DND-41 (cell line): ENCODE results near the gene RHBDD1.

Experiments
- ATAC-seq: fragments of 200-7000 bp; cut with Tn5 transposase; 3 replicates; pipeline ENCODE4 v1.9.1; 2021; ENCODE audit warnings: low read depth; ENCODE audit not compliant: insufficient read depth
- DNase-seq: peaks from one replicate; pipeline ENCODE4 v3.0.0-alpha.2; 2020
- H2AFZ ChIP-seq: 2 replicates; pipeline ENCODE4 v1.6.0; 2012; ENCODE audit warnings: low read depth, low read length
- H3K27ac ChIP-seq: 2 replicates; pipeline ENCODE4 v1.5.1; 2012; ENCODE audit warnings: low read length, inconsistent platforms
- H3K27me3 ChIP-seq: fragments of 200-600 bp; sonication (generic); 2 replicates; pipeline ENCODE4 v1.6.0; 2012; ENCODE audit warnings: low read length, mild to moderate bottlenecking, inconsistent platforms; ENCODE audit not compliant: insufficient read depth, poor library complexity
- H3K36me3 ChIP-seq: 2 replicates; pipeline ENCODE4 v1.5.1; 2012; ENCODE audit warnings: low read length, inconsistent platforms; ENCODE audit not compliant: insufficient read depth
- H3K4me1 ChIP-seq: 2 replicates; pipeline ENCODE4 v1.5.1; 2012; ENCODE audit warnings: mild to moderate bottlenecking, low read length; ENCODE audit not compliant: insufficient read depth
- H3K4me2 ChIP-seq: 2 replicates; pipeline ENCODE4 v1.6.0; 2012; ENCODE audit warnings: mild to moderate bottlenecking, moderate library complexity, low read length, inconsistent platforms; ENCODE audit not compliant: insufficient read depth
- H3K4me3 ChIP-seq, 2 experiments: fragments of 200-600 bp in 1 of 2; shearing (Covaris generic) in 1 of 2; 2 replicates each; pipeline ENCODE4 v1.5.1; 2012 to 2016; ENCODE audit warnings: inconsistent platforms in 2 of 2, low read length in 2 of 2, mild to moderate bottlenecking in 2 of 2, low read depth in 1 of 2, moderate library complexity in 1 of 2
- H3K79me2 ChIP-seq: 2 replicates; pipeline ENCODE4 v1.6.0; 2012; ENCODE audit warnings: low read length, inconsistent platforms; ENCODE audit not compliant: insufficient read depth
- H3K9ac ChIP-seq: 2 replicates; pipeline ENCODE4 v1.6.0; 2012; ENCODE audit warnings: low read depth, mild to moderate bottlenecking, inconsistent platforms, low read length, moderate library complexity
- H3K9me3 ChIP-seq: 2 replicates; pipeline ENCODE4 v1.5.1; 2012; ENCODE audit warnings: low read length, moderate library complexity, mild to moderate bottlenecking, inconsistent platforms; ENCODE audit not compliant: insufficient read depth, severe bottlenecking
- H4K20me1 ChIP-seq: 2 replicates; pipeline ENCODE4 v1.6.0; 2012; ENCODE audit warnings: low read length; ENCODE audit not compliant: insufficient read depth
- EZH2 ChIP-seq: IDR thresholded peaks from 3 replicates; pipeline ENCODE4 v1.6.1; 2012; ENCODE audit warnings: borderline replicate concordance, low read depth, mild to moderate bottlenecking, moderate library complexity, low read length, inconsistent platforms; ENCODE audit not compliant: severe bottlenecking
- TF ChIP-seq, protein P1 (sequence below): IDR thresholded peaks from 2 replicates; pipeline ENCODE4 v1.5.1; 2012; ENCODE audit warnings: borderline replicate concordance, low read length, moderate library complexity, mild to moderate bottlenecking; ENCODE audit not compliant: poor library complexity, severe bottlenecking; ENCODE audit errors: extremely low read depth

Gene RHBDD1

DNA sequence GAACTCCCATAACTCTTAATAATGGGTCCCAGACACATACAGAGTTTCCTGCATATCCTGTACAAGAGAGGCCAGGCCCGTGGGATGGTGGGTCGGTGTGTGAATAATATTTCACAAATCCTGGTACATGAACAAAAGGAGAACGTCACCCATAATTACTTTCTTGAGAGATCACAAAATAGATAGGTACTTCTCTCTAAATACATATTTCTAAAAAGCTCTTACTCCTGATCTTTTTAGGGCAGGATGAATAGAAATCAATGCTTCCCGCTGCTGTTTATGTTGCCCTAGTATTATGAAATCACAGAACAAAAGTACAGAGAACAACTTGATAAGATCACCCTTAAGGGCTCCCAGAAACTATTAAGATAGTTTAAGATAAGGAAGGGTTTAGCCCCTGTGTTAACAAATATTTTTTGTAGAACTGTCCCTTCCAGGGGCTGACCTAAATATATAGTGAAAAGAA is 41.6 kb upstream of the RHBDD1 start:
- Histone ChIP-seq H3K27me3 (no peaks in the 10 kb centered on the region), H3K79me2 (peaks cover 21% of the 10 kb centered on the region), H3K27ac (no peak overlapping the region), H3K9me3 (no peaks in the 10 kb centered on the region), H3K4me3 (peak overlapping the region in 1 of 2 experiments; percentile 43; a peak in 1 of 4 replicates), H3K9ac (peak overlapping the region; percentile 28), H3K4me2 (peak overlapping the region; percentile 57), H4K20me1 (0 out of 2 replicates have a peak, but pooled peaks cover 9% of the 10 kb centered on the region), H3K4me1 (peaks cover 64% of the 10 kb centered on the region), H2AFZ (no peak overlapping the region), H3K36me3 (peaks cover 13% of the 10 kb centered on the region; the same call in 1 of the 2 replicates)
- ATAC-seq: no peak
- DNase-seq: no peak
- TF ChIP-seq, protein P1, sequence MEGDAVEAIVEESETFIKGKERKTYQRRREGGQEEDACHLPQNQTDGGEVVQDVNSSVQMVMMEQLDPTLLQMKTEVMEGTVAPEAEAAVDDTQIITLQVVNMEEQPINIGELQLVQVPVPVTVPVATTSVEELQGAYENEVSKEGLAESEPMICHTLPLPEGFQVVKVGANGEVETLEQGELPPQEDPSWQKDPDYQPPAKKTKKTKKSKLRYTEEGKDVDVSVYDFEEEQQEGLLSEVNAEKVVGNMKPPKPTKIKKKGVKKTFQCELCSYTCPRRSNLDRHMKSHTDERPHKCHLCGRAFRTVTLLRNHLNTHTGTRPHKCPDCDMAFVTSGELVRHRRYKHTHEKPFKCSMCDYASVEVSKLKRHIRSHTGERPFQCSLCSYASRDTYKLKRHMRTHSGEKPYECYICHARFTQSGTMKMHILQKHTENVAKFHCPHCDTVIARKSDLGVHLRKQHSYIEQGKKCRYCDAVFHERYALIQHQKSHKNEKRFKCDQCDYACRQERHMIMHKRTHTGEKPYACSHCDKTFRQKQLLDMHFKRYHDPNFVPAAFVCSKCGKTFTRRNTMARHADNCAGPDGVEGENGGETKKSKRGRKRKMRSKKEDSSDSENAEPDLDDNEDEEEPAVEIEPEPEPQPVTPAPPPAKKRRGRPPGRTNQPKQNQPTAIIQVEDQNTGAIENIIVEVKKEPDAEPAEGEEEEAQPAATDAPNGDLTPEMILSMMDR: no peak
- TF ChIP-seq EZH2: no peak

DNA sequence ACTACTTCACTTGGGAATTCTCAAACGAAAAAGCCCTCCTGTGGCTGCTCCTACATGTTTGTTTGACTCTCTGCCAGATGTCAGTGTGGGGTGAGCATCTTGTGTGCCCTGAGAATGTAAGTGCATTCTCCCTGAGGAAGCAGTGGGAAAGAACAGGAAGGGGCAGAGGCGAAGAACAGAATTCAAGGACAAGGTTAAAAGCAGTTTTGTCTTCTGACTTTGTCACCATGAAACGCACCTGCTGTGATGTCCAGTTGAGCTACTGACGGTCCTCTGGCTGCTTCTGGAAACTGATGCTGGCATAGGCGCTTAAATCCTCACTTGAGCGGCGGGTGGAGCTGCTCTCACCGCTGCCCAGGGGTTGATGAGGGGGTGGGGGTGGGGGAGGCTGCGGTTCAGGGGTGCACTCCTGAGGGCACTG is 41.1 kb upstream of the RHBDD1 start:
- H3K27ac ChIP-seq: peak overlapping the region; percentile 49; the same call in 1 of the 2 replicates
- 0 out of 2 replicates have a peak, but pooled peaks cover 9% of the 10 kb centered on the region for H4K20me1 ChIP-seq
- H3K79me2 ChIP-seq: peaks cover 21% of the 10 kb centered on the region
- DNase-seq (no peak), ATAC-seq (no peak)
- peaks cover 13% of the 10 kb centered on the region; the same call in 1 of the 2 replicates for H3K36me3 ChIP-seq
- no peak overlapping the region for H2AFZ ChIP-seq
- H3K9me3 ChIP-seq: no peaks in the 10 kb centered on the region
- H3K4me1 ChIP-seq: peaks cover 65% of the 10 kb centered on the region
- peak overlapping the region in 1 of 2 experiments; percentile 43; a peak in 1 of 4 replicates for H3K4me3 ChIP-seq
- peak overlapping the region; percentile 28 for H3K9ac ChIP-seq
- TF ChIP-seq EZH2: no peak
- TF ChIP-seq, protein P1: no peak
- no peaks in the 10 kb centered on the region for H3K27me3 ChIP-seq
- peak overlapping the region; percentile 57 for H3K4me2 ChIP-seq

DNA sequence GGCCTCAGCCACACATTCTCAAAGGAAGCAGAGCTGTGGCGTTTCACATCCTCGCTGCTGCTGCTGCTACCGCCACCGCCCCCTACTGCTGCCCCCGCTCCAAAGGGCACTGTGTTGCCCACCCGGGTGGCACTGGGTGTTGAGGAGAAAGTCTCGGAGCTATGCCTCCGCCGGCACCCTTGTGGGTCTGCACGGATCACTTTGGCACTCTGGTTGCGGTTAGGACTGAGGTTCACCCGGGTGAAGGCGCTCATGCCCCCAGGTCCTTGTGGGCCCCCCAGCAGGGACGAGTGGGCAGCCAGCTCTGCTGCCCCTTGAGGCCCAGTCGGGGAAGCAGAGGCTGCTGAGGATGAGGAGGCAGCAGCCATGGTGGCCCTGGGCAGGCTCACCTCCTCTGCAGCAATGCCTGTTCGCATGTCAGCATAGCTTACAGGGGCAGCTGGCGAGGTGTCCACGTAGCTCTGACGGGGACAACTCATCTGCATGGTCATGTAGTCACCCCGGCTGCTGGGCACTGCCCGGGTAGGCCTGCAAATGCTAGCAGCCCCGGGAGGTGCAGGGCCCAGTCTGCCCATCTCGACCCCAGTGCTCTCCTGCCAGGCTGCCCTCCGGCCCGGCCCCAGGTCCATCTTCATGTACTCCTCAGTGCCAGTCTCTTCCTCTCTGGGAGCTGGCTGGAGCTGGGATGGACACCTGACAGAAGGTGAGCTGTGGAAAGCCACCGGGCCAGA is 40.4 kb upstream of the RHBDD1 start:
- no peak overlapping the region; the same call in 1 of the 2 replicates for H3K27ac ChIP-seq
- H4K20me1 ChIP-seq: 0 out of 2 replicates have a peak, but pooled peaks cover 9% of the 10 kb centered on the region
- H2AFZ ChIP-seq: no peak overlapping the region
- TF ChIP-seq, protein P1: peak; percentile 8
- TF ChIP-seq EZH2: no peak
- peak overlapping the region in 1 of 2 experiments; percentile 43; a peak in 2 of 4 replicates for H3K4me3 ChIP-seq
- peaks cover 21% of the 10 kb centered on the region for H3K79me2 ChIP-seq
- peak overlapping the region; percentile 57 for H3K4me2 ChIP-seq
- no peaks in the 10 kb centered on the region for H3K9me3 ChIP-seq
- DNase-seq: peak; percentile 13
- H3K4me1 ChIP-seq: peaks cover 70% of the 10 kb centered on the region
- H3K27me3 ChIP-seq: no peaks in the 10 kb centered on the region
- H3K9ac ChIP-seq: peak overlapping the region; percentile 25; the same call in 1 of the 2 replicates
- no peak for ATAC-seq
- peaks cover 13% of the 10 kb centered on the region; the same call in 1 of the 2 replicates for H3K36me3 ChIP-seq
